Calu3 (cell line): ENCODE data around the gene GOLGA6B. TPM values are rescaled to one million over a fixed set of nuclear protein-coding genes. Genes with fewer than 3 reads are reported as not detected.
"Not testable (repeated sequence)": the region's sequence is repeated elsewhere in the genome, so short reads cannot be mapped to it uniquely, and the experiment has no call there.

Source experiments
- BruUV-seq: library from RNA; stranded (reverse); fragments of 400-500 nt; replicated peaks from 2 replicates; lab custom pipeline; 2021; lab: Mats Ljungman, UMichigan
- CTCF ChIA-PET: fragments of 300-600 bp; sonication (Branson Sonifier 250); formaldehyde crosslinking; loops from one replicate; lab custom pipeline; 2022; ENCODE audit warnings: antibody characterized with exemption; lab: Charles Lee
- DNase-seq: peaks from one replicate; pipeline ENCODE4 v3.0.0; 2022
- H3K27ac Mint-ChIP-seq: one replicate; pipeline ENCODE4 v1.8.0; 2022; ENCODE audit warnings: mixed read lengths; ENCODE audit not compliant: unreplicated experiment
- H3K27me3 Mint-ChIP-seq: one replicate; pipeline ENCODE4 v1.8.0; 2022; ENCODE audit warnings: mixed read lengths; ENCODE audit not compliant: unreplicated experiment
- H3K36me3 Mint-ChIP-seq: one replicate; pipeline ENCODE4 v1.8.0; 2022; ENCODE audit warnings: mild to moderate bottlenecking, moderate library complexity, mixed read lengths; ENCODE audit not compliant: insufficient read depth, unreplicated experiment
- H3K4me1 Mint-ChIP-seq: one replicate; pipeline ENCODE4 v1.8.0; 2022; ENCODE audit warnings: mild to moderate bottlenecking, low read depth, mixed read lengths; ENCODE audit not compliant: unreplicated experiment
- H3K4me3 Mint-ChIP-seq: one replicate; pipeline ENCODE4 v1.8.0; 2022; ENCODE audit warnings: mild to moderate bottlenecking, low read depth, moderate library complexity, mixed read lengths; ENCODE audit not compliant: unreplicated experiment
- H3K9me3 Mint-ChIP-seq: one replicate; pipeline ENCODE4 v1.8.0; 2022; ENCODE audit warnings: low read depth, mixed read lengths; ENCODE audit not compliant: unreplicated experiment
- CTCF ChIP-seq: fragments of 200-600 bp; IDR thresholded peaks from one replicate; pipeline ENCODE4 v1.8.0; 2022; ENCODE audit warnings: antibody characterized with exemption; ENCODE audit not compliant: unreplicated experiment
- intact Hi-C: fragments of 100-400 bp; cut with micrococcal nuclease; formaldehyde crosslinking; loops from one replicate; pipeline ENCODE4 v1.10.0; 2022; ENCODE audit not compliant: unreplicated experiment
- total RNA-seq: library from RNA; stranded (reverse); gene quantifications from 2 replicates; pipeline ENCODE4 v1.2.3, GENCODE V29; 2022

The GOLGA6B gene
- total RNA-seq, 1 experiment from 2014 or later: not detected

GRCh38 chr15:72614810-72615532 lies 39.5 kb upstream of the GOLGA6B start:
- no peak for DNase-seq
- CTCF ChIA-PET: no interaction called here
- Mint-ChIP-seq H3K27ac (no peak overlapping the region), H3K9me3 (no peaks in the 10 kb centered on the region), H3K4me1 (no peaks in the 10 kb centered on the region), H3K4me3 (no peak overlapping the region), H3K36me3 (no peaks in the 10 kb centered on the region), H3K27me3 (no peaks in the 10 kb centered on the region)
- no TSS peak for BruUV-seq
- intact Hi-C loops: no loop called here
- TF ChIP-seq CTCF: no peak

DNA sequence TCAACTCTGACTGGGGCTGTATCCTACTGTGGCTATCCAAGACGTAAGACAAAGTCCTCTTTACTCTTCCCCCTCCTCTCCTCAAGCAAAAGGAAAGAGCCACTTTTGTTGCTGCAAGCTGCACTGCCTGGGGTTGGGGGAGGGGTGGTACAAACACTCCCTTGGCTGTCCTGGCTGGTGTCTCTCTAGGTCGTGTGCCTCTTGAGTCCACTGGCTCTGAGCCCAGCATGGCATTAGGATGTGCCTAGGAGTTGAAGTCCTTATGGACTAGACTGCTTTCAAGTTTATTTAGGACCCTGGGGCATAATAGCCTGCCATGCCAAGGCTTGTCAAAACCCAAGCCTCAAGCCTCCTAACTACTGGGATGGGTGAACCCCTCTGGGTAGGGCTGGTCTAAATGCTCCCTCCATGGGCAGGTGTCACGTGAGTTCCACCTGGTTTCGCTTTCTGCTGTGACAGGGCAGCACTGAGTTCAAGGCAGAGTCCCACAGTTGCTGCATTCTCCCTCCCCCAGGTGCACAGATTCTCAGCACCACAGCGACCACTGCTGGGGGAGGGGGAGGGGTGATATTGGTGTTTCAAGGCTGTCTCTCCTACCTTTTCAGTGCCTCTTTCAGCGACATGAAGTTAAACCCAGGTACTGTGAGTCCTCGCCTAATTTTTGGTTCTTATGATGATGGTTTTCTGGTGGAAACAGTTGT lies 38.8 kb upstream of the GOLGA6B start:
- H3K9me3 Mint-ChIP-seq, BruUV-seq, H3K27ac Mint-ChIP-seq, H3K4me3 Mint-ChIP-seq, H3K27me3 Mint-ChIP-seq, intact Hi-C loops, CTCF ChIA-PET, H3K36me3 Mint-ChIP-seq, DNase-seq, H3K4me1 Mint-ChIP-seq: not testable (repeated sequence)

- CTCF ChIA-PET: interaction anchor here (0.7 kb wide), 1 partner anchor 62 kb away, joined by 3 read pairs; no protein-coding TSS in a partner anchor
- no peaks in the 10 kb centered on the region for H3K9me3 Mint-ChIP-seq
- no peak overlapping the region for H3K27ac Mint-ChIP-seq
- intact Hi-C loops: no loop called here
- TF ChIP-seq CTCF: no peak
- no peaks in the 10 kb centered on the region for H3K4me1 Mint-ChIP-seq
- H3K4me3 Mint-ChIP-seq: no peak overlapping the region
- no TSS peak for BruUV-seq
- no peak for DNase-seq
- no peaks in the 10 kb centered on the region for H3K36me3 Mint-ChIP-seq
- no peaks in the 10 kb centered on the region for H3K27me3 Mint-ChIP-seq
These were observed 37.8 kb upstream of the GOLGA6B start for GRCh38 chr15:72616491-72617210.

GRCh38 chr15:72623854-72624253 lies 30.6 kb upstream of the GOLGA6B start:
- H3K4me3 Mint-ChIP-seq, CTCF ChIA-PET, H3K27ac Mint-ChIP-seq, intact Hi-C loops, H3K36me3 Mint-ChIP-seq, DNase-seq, BruUV-seq, H3K9me3 Mint-ChIP-seq, H3K27me3 Mint-ChIP-seq, H3K4me1 Mint-ChIP-seq: not testable (repeated sequence)

DNA sequence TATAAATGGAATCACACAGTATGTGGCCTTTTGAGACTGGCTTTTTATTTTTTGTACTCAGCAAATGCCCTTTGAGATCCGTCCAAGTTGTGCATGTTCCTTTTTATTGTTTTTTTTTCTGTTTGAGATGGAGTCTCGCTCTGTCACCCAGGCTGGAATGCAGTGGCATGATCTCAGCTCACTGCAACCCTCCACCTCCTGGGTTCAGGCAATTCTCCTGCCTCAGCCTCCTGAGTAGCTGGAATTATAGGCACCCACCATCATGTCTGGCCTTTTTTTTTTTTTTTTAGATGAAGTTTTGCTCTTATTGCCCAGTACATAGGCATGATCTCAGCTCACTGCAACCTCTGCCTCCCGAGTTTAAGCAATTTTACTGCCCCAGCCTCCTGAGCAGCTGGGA lies 28.3 kb upstream of the GOLGA6B start:
- DNase-seq, H3K27ac Mint-ChIP-seq, BruUV-seq, H3K36me3 Mint-ChIP-seq, H3K9me3 Mint-ChIP-seq, CTCF ChIA-PET, H3K27me3 Mint-ChIP-seq, intact Hi-C loops, H3K4me3 Mint-ChIP-seq, H3K4me1 Mint-ChIP-seq: not testable (repeated sequence)
